Mucosa of descending colon (tissue), 3 donors: Measurements from ENCODE around the gene UBE2L3. TPM values are rescaled to one million over a fixed set of nuclear protein-coding genes. Genes with fewer than 3 reads are reported as not detected.

ENCODE experiments used
- ATAC-seq: fragments of 200-7000 bp; cut with Tn5 transposase; one replicate; pipeline ENCODE4 v1.9.1; 2020; ENCODE audit warnings: mild to moderate bottlenecking, moderate library complexity
- DNase-seq, 3 donors: peaks; one replicate each; pipeline ENCODE4 v3.0.0-alpha.2; 2020
- H3K36me3 ChIP-seq: fragments of 200-600 bp; one replicate; pipeline ENCODE4 v1.8.0; 2021; ENCODE audit warnings: low read depth, mild to moderate bottlenecking
- H3K4me1 ChIP-seq: fragments of 200-600 bp; one replicate; pipeline ENCODE4 v1.8.0; 2021; ENCODE audit warnings: low read depth, mild to moderate bottlenecking
- H3K4me3 ChIP-seq: fragments of 200-600 bp; one replicate; pipeline ENCODE4 v1.8.0; 2021; ENCODE audit warnings: mild to moderate bottlenecking
- H3K9me3 ChIP-seq: fragments of 200-600 bp; one replicate; pipeline ENCODE4 v1.8.0; 2021; ENCODE audit warnings: mild to moderate bottlenecking
- intact Hi-C, 2 donors: fragments of 100-400 bp; cut with DNase I in 1 of 2; cut with micrococcal nuclease in 1 of 2; formaldehyde crosslinking; loops; one replicate each; pipeline versions ENCODE4 v1.11.0 to v1.11.1; 2022; cut with DNase I, micrococcal nuclease
- total RNA-seq, 3 donors: library from RNA; stranded (reverse); fragmentation: NEBNext Ultra II Directional in 2 of 3; extraction: Animal tissue kit (Norgen Biotek cat#: 25700) in 2 of 3; gene quantifications; one replicate each; pipeline versions ENCODE4 v1.2.1 to v1.2.4, GENCODE V29; 2021 to 2023
- TF ChIP-seq, protein P1 (sequence below): fragments of 200-600 bp; IDR thresholded peaks from one replicate; pipeline ENCODE4 v1.8.0; 2022; ENCODE audit warnings: antibody characterized with exemption, mild to moderate bottlenecking
- donor health status: DM: no; HTN: no; CAD: no; lungs with moderate emphysema.
- donor health status: DM: no; HTN: no; CAD: no.
- donor health status: DM: no; HTN: yes; CAD: no.

UBE2L3 gene
- total RNA-seq, 3 donors from 2014 or later = 52.6 to 60.9 (median 60.7) TPM

DNA sequence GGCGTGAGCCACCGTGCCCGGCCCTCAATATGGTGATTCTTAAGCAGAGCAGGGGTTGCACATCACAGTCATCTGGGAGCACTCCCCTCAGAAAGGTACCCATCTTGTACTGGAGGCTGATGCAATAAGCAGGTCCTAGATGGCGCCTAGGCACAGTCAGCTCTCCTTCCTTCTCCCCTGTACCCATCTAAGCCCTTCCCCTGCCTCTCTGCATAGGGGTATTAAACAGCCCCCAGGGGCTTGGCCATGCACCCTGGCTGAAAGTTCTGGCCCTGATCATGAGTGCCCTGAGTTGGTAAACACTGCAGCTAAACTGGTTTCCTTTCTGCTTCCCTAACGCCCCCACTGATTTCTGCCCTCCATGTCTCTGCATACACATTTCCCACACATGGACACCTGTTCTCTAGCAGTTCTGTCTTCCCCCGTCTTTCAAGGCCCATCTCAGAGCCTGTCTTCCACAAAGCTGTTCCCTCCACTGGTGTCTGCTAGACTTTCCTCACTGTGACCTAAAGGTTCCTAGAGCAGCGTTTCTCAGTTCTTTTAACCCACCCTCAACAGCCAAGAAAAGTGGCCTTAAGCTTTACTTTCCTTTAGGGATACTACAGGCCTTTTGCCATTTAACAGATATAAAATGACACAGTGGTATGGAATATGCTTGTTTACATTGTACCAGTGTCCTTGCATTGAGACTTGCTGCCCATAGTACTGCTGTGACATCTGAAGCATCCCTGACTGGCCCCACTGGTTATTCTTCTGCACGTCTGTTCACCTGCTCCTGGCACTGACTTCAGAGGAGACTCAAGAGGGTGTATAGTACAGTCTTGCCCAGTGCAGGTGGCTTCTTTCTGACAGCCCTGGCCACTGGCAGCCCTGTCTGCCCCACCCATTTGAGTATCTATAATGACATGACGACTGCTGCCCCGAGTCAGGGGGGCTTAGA, 15.6 kb downstream of the UBE2L3 start:
- intact Hi-C loops = no loop called here
- DNase-seq (no peak), ATAC-seq (peak; percentile 9)
- Histone ChIP-seq H3K36me3 (no peaks in the 10 kb centered on the region), H3K4me3 (no peak overlapping the region), H3K9me3 (no peaks in the 10 kb centered on the region), H3K4me1 (peaks cover 21% of the 10 kb centered on the region)
- TF ChIP-seq, protein P1, sequence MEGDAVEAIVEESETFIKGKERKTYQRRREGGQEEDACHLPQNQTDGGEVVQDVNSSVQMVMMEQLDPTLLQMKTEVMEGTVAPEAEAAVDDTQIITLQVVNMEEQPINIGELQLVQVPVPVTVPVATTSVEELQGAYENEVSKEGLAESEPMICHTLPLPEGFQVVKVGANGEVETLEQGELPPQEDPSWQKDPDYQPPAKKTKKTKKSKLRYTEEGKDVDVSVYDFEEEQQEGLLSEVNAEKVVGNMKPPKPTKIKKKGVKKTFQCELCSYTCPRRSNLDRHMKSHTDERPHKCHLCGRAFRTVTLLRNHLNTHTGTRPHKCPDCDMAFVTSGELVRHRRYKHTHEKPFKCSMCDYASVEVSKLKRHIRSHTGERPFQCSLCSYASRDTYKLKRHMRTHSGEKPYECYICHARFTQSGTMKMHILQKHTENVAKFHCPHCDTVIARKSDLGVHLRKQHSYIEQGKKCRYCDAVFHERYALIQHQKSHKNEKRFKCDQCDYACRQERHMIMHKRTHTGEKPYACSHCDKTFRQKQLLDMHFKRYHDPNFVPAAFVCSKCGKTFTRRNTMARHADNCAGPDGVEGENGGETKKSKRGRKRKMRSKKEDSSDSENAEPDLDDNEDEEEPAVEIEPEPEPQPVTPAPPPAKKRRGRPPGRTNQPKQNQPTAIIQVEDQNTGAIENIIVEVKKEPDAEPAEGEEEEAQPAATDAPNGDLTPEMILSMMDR = no peak

- no peaks in the 10 kb centered on the region for H3K36me3 ChIP-seq
- TF ChIP-seq, protein P1 = no peak
- ATAC-seq (no peak), DNase-seq (no peak)
- no peaks in the 10 kb centered on the region for H3K9me3 ChIP-seq
- no peak overlapping the region for H3K4me3 ChIP-seq
- H3K4me1 ChIP-seq = peaks cover 2% of the 10 kb centered on the region
- intact Hi-C loops = no loop called here
Observed at GRCh38 chr22:21585389-21585788, 17.9 kb downstream of the UBE2L3 start.

- intact Hi-C loops = no loop called here
- ATAC-seq (peak; percentile 53), DNase-seq (no peak)
- TF ChIP-seq, protein P1 = no peak
- peaks cover 7% of the 10 kb centered on the region for H3K4me1 ChIP-seq
- no peaks in the 10 kb centered on the region for H3K36me3 ChIP-seq
- no peaks in the 10 kb centered on the region for H3K9me3 ChIP-seq
- H3K4me3 ChIP-seq = no peak overlapping the region
Observed at GRCh38 chr22:21587803-21588611, 20.5 kb downstream of the UBE2L3 start.

DNA sequence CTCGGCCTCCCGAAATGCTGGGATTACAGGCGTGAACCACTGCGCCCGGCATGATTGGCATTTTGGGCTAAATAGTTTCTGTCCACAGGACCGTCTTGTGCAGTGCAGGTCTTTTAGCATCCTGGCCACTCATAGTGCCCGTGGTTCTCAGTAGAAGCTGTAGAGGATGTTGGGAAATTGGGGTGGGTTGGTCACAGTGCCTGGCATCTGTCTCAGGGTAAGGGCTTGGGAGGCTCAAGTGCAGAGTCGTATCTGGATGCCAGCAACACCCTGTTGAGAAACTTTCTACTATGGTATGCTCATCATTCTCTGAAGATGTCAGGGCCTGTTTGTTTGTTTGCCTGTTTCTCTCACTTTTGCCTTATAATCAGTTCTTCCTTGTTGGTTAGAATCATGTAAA, 21.9 kb downstream of the UBE2L3 start:
- intact Hi-C loops = no loop called here
- H3K4me1 ChIP-seq = peaks cover 7% of the 10 kb centered on the region
- TF ChIP-seq, protein P1 = no peak
- H3K4me3 ChIP-seq = no peak overlapping the region
- no peaks in the 10 kb centered on the region for H3K36me3 ChIP-seq
- H3K9me3 ChIP-seq = no peaks in the 10 kb centered on the region
- no peak for DNase-seq
- no peak for ATAC-seq

DNA sequence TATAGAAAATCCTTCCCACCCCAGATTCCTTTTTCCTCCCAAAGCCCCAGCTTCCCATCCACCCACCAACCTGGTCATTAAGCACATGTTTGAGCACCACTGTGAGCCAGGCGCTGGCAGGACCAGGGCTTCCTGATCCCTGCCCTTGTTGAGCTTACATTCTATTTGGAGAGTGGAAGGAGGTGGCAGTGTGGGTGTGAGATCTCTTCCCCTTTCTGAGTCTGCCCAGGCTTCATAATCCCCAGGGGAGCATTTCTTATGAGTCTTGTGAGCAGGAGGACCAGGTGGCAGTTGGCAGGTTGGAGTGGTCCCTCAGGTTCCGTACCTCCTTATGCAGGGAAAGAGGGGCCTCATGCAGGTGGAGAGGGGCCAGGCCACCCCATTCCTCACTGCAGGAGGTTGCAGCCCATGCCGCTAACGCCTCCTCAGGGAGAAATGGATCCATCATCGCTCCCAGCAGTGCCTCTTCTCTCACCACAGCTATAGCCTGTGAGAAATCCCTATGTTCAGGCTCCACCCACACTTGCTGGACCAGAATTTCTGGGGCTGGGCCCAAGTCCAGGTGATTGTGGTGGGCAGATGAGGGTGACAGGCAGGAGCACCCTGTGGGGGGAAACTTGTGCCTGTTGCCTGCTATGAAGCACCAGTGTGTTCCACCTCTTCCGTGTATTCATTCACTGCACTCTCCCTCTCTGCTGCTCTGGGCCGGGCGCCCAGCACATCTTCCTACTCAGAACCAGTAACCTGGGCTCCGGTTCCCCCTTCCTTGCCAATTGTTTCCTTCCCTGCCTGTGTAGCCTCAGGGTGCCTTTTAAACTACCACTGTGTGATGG, 23.5 kb downstream of the UBE2L3 start:
- TF ChIP-seq, protein P1 = no peak
- no peak for ATAC-seq

More for the DNA sequence above, 23.5 kb downstream of the UBE2L3 start:
- no peak for DNase-seq
- intact Hi-C loops = no loop called here
- H3K4me1 ChIP-seq = peaks cover 7% of the 10 kb centered on the region
- no peaks in the 10 kb centered on the region for H3K9me3 ChIP-seq
- H3K4me3 ChIP-seq = no peak overlapping the region
- H3K36me3 ChIP-seq = no peaks in the 10 kb centered on the region
